RWPE2 (cell line): ENCODE results near the gene CROCC2.

Experiments used
- ATAC-seq: fragments of 200-7000 bp; cut with Tn5 transposase; 3 replicates; pipeline ENCODE4 v1.9.1; 2021; ENCODE audit warnings: low read depth
- DNase-seq: peaks from one replicate; pipeline ENCODE4 v3.0.0-alpha.2; 2020; ENCODE audit warnings: low spot score
- H3K27ac ChIP-seq: fragments of 450-650 bp; 2 replicates; pipeline ENCODE4 v1.5.1; 2017; ENCODE audit warnings: mild to moderate bottlenecking; ENCODE audit not compliant: poor library complexity, severe bottlenecking
- H3K27me3 ChIP-seq: fragments of 250-450 bp; sonication (Bioruptor Pico); 2 replicates; pipeline ENCODE4 v1.5.1; 2021; ENCODE audit warnings: mild to moderate bottlenecking, moderate library complexity; ENCODE audit not compliant: insufficient read depth, poor library complexity, severe bottlenecking
- H3K36me3 ChIP-seq: fragments of 250-450 bp; sonication (Bioruptor Pico); 2 replicates; pipeline ENCODE4 v1.5.1; 2020; ENCODE audit warnings: low read depth, mild to moderate bottlenecking, moderate library complexity
- H3K4me1 ChIP-seq: fragments of 250-450 bp; sonication (Bioruptor Pico); 2 replicates; pipeline ENCODE4 v1.5.1; 2021; ENCODE audit warnings: mild to moderate bottlenecking, moderate library complexity; ENCODE audit not compliant: insufficient read depth, poor library complexity, severe bottlenecking
- H3K4me3 ChIP-seq: fragments of 250-450 bp; sonication (Bioruptor Pico); 2 replicates; pipeline ENCODE4 v1.5.1; 2021; ENCODE audit warnings: mild to moderate bottlenecking, moderate library complexity; ENCODE audit not compliant: severe bottlenecking
- H3K9me3 ChIP-seq: fragments of 250-450 bp; sonication (Bioruptor Pico); 2 replicates; pipeline ENCODE4 v1.5.1; 2021; ENCODE audit warnings: mild to moderate bottlenecking, moderate library complexity; ENCODE audit not compliant: severe bottlenecking
- CTCF ChIP-seq: fragments of 450-650 bp; IDR thresholded peaks from one replicate; pipeline ENCODE4 v1.5.1; 2017; ENCODE audit warnings: mild to moderate bottlenecking, moderate library complexity; ENCODE audit not compliant: poor library complexity, severe bottlenecking

Gene CROCC2

GRCh38 chr2:240902615-240903041 is 3.5 kb upstream of the CROCC2 start:
- Histone ChIP-seq H3K27ac (no peak overlapping the region), H3K4me1 (no peaks in the 10 kb centered on the region), H3K4me3 (no peak overlapping the region), H3K9me3 (no peaks in the 10 kb centered on the region), H3K27me3 (peaks cover 8% of the 10 kb centered on the region), H3K36me3 (no peaks in the 10 kb centered on the region)
- TF ChIP-seq CTCF: no peak
- ATAC-seq (no peak), DNase-seq (no peak)

DNA sequence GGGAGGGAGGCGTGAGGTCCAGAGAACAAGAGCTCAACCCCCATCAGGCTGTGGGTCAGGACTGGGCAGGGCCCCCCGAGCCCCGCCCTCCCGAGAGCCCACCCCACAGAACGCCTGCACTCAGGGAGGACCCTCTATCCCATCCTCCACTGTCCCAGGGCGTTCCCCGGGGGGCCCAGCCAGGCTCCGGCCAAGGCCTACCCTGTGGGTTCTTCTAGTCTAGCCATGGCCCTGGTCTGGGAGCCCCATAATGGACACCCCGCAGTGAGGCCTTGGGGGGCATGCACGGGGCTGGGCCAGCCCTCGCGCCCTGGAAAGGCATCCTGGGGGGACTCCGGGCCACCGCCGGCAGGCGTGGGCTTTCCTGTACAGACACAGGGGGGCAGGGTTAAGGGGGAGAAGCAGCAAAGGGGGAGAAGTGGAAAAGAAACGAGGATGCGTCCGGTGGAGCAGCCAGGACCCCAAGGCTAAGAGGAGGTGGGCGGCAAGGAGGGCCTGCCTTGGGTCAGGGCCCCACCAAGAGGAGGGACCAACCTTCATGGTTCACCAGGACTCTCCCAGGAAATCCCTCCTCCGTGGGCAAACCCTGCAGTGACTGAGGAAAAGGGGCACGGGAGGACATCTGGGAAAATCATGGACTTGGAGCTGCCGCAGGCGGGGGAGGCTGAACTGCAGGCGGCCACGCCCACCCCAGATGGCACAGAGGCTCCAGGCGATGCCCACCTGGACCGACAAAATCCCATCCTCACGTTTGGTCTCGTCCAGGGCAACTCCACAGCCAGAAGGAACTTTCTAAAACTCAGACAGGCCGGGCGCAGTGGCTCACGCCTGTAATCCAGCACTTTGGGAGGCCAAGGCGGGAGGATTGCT is 2.7 kb upstream of the CROCC2 start:
- H3K27ac ChIP-seq: no peak overlapping the region
- DNase-seq: no peak
- ATAC-seq: no peak
- H3K4me1 ChIP-seq: no peaks in the 10 kb centered on the region
- H3K9me3 ChIP-seq: no peaks in the 10 kb centered on the region
- H3K4me3 ChIP-seq: no peak overlapping the region
- H3K36me3 ChIP-seq: no peaks in the 10 kb centered on the region
- H3K27me3 ChIP-seq: peaks cover 8% of the 10 kb centered on the region
- TF ChIP-seq CTCF: no peak

DNA sequence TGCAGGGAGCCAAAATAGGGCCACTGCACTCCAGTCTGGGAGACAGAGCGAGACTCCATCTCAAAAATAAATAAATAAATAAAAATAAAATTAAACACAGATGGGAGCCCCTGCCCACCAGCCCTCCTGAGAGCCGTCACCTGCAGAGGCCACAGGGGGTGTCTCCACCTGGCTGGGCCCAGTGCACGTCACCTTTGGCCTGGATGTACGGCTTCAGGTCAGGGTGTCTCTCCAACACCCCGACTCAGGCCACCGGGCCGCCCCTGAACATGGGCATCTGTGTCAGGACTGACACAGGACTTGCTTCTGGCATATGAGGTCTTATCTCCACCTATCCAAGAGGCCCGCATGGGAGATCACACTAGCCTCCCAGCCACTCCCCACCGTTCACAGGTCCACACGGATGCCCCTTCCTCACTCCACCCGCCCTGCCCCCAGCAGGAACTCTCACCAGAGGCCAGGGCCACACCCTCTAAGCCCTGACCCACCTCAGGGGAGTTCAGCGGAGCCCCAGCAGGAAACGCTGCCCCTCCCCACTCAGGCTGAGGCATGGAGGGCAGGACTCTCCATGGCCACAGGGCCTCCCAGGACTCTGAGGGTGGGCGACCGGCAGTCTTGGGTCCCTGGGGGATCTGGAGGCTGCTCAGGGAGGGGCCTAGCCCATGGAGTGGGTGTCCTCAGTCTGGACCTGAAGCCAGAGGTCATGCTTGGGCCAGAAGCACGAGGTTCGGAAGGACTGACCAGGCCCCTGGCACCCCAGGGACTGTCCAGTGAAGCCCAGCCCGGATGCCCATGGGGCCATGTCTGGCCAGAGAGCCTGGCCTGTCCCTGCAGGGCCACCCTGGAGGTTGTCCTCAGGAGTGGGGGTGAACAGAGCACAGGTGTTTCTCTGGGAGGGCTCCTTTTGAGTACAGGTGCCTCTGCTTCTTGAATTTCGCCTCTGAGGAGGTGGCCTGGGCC is 1.6 kb upstream of the CROCC2 start:
- H3K27me3 ChIP-seq: peaks cover 8% of the 10 kb centered on the region
- DNase-seq: no peak
- ATAC-seq: no peak
- no peaks in the 10 kb centered on the region for H3K9me3 ChIP-seq
- no peaks in the 10 kb centered on the region for H3K36me3 ChIP-seq
- no peaks in the 10 kb centered on the region for H3K4me1 ChIP-seq
- no peak overlapping the region for H3K27ac ChIP-seq
- H3K4me3 ChIP-seq: no peak overlapping the region
- no peak for TF ChIP-seq CTCF

GRCh38 chr2:240905176-240905781 is 857 bp upstream of the CROCC2 start:
- ATAC-seq (no peak; the same call in 2 of the 3 replicates), DNase-seq (no peak)
- peaks cover 8% of the 10 kb centered on the region for H3K27me3 ChIP-seq
- no peaks in the 10 kb centered on the region for H3K9me3 ChIP-seq
- H3K27ac ChIP-seq: no peak overlapping the region
- TF ChIP-seq CTCF: no peak
- H3K36me3 ChIP-seq: no peaks in the 10 kb centered on the region
- H3K4me3 ChIP-seq: no peak overlapping the region
- H3K4me1 ChIP-seq: no peaks in the 10 kb centered on the region
